HS-27A (cell line): ENCODE results near the gene WDR33.
"Not testable (repeated sequence)": the region's sequence is repeated elsewhere in the genome, so short reads cannot be mapped to it uniquely, and the experiment has no call there.

Experiments
- DNase-seq: peaks from one replicate; pipeline ENCODE4 v3.0.0-alpha.2; 2012; ENCODE audit warnings: low read depth, missing footprints

WDR33 gene

DNA sequence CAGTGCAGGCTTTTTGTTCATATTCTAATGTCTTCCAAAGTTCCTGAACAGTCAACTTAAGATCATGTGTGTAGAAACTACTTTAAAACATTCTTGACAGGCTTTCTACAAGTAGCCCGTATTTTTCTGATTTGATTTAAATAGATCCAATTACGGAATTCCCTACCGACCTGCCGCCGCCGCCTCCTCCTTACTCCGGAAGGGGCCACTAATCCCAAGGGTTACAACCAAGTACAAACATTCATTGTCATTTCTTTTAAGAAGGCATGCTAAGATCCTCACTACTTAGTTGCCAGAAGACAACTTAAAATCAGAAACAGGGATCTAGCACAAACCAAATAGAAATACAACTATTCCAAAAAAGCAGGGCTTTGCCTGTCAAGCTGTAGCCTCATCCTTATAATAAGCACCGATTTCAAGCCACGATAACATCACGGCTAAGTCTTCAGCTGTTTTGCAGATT, 784 bp downstream of the WDR33 start:
- DNase-seq = peak; percentile 39

GRCh38 chr2:127807678-127808353, 3.2 kb downstream of the WDR33 start:
- no peak for DNase-seq

- DNase-seq = not testable (repeated sequence)
These were observed 4.1 kb downstream of the WDR33 start for GRCh38 chr2:127806860-127807259.

DNA sequence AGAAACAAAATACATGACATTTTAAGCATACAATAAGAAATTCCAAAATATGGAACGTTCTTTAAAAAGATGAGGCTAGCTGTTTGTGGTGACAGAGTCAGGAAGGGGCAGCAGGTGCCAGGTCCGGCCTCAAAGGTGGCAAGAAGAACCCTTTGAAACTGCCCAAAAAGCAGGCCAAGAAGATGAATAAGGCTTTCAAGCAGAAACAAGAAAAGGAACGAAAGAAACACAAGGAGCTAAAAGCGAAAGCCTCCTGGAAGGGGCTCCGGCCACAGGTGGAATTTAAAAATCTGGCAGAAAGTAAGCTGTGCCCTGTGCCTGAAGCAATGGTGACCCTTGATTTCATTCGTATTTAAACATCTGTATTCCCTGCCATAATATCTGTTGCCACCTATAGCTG, 5.5 kb downstream of the WDR33 start:
- no peak for DNase-seq

DNA sequence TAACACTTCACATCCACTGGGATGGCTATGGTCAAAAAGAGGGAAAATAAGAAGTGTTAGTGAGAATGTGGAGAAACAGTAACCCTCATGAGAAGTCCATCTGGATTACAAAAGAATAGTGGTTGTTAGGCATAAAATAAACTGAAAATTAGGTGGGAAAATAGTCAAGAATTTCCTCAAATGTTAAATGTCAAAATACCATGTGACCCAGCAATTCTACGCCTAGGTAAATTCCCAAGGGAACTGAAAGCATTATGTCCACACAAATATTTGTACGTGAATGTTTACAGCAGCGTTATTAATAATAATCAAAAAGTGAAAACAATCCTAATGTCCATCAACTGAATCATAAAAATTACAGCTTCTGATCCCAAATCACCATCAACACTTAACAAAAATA, 11.0 kb downstream of the WDR33 start:
- DNase-seq = no peak

DNA sequence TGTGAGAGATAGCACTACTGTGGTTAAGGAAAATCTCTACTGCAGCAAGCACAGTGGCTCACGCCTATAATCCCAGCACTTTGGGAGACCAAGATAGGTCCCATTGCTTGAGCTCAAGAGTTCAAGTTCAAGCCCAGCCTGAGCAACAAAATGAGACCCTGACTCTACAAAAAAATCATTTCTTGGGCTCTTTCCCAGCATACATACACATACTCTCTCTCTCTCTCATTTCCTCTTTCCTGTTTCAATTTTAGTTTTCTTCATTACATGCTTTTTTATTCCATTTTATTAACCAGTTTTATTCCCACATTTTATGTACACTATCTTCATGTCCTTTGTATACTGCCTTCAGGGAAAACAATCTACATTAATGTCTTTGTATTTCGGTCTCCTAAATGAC, 14.6 kb downstream of the WDR33 start:
- no peak for DNase-seq

DNA sequence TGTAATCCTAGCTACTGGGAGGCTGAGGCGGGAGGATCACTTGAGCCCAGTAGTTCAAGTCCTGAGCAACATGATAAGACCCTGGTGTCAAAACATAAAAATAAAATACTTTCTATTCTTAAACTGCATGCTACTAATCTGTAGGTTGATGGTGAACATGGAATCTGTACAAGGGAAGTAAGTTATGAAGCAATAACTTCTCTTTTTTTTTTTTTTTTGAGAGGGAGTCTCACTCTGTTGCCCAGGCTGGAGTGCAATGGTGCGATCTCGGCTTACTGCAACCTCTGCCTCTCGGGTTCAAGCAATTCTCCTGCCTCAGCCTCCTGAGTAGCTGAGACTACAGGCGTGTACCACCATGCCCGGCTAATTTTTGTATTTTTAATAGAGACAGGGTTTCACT, 16.1 kb downstream of the WDR33 start:
- DNase-seq = not testable (repeated sequence)

- no peak for DNase-seq
These were observed 18.2 kb downstream of the WDR33 start for GRCh38 chr2:127792805-127793204.

DNA sequence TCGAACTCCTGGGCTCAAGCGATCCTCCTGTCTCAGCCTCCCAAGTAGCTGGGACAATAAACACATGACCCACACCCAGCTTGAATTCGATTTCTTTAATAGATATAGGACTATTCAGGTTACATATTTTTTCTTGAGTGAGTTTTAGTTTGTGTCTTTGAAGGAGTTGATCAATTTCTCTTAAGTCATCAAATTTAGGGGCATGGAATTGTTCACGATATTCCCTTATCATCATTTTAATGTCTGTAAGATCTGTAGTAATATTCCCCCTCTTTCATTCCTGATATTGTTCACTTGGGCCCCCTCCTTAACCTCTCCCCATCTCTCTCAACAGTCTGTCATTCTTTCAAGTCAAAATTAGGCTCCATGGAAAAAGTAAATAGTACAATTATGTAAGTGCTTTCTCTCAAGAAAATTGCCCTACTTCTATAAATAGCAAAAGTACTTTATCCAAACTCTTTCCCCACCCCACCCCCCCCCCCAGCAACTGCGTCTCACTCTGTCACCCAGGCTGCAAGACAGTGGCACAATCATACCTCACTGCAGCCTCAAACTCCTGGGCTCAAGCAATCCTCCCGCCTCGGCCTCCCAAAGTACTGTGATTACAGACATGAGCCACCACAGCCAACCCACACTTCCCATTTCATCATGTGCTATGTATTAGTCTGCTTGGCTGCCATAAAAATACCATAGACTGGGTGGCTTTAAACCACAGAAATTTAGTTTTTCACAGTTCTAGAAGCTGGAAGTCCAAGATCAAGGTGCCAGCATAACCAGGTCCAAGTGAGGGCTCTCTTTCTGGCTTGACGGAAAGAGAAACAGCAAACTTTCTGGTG, 20.1 kb downstream of the WDR33 start:
- no peak for DNase-seq

DNA sequence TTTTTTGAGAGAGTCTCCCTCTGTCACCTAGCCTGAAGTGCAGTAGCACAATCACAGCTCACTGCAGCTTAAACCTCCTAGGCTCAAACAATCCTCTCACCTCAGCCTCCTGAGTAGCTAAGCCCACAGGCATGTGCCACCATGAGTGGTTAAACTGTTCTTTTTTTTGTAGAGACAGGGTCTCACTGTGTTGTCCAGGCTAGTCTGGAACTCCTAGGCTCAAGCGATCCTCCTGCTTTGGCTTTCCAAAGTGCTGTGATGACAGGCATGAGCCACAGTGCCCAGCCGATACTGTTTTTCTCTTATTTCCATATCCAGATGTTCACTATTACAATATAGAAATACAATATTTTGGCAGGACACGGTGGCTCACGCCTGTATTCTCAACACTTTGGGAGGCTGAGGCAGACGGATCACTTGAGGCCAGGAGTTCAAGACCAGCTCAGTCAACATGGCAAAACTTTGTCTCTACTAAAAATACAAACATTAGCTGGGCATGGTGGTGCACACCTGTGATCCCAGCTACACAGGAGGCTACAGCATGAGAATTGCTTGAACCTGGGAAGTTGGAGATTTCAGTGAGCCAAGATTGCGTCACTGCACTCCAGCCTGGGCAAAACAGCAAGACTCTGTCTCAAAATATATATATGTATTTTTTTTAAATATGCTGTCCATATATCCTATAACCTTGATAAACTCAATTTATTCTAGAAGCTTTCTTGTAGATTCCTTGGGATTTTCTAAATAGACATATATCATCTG, 24.7 kb downstream of the WDR33 start:
- DNase-seq = no peak

GRCh38 chr2:127784965-127785518, 25.9 kb downstream of the WDR33 start:
- no peak for DNase-seq

DNA sequence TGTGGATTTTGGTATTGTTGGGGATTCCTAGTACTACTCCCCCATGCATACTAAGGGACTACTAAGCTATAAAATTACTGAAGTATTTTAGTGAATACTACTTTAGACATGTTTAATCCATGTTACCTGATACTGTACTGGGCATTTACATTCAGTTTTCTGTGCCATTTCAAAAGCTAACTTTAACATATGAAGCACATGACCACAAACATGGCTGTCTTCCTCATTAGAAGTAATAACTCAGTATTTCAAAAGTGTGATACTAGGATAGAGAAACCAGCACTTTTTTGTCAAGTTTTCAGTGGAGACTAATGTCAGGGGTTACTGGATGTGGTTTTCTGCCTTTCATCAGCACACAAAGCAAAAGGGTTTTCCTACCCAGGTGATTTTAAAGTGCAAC, 27.9 kb downstream of the WDR33 start:
- DNase-seq = no peak

DNA sequence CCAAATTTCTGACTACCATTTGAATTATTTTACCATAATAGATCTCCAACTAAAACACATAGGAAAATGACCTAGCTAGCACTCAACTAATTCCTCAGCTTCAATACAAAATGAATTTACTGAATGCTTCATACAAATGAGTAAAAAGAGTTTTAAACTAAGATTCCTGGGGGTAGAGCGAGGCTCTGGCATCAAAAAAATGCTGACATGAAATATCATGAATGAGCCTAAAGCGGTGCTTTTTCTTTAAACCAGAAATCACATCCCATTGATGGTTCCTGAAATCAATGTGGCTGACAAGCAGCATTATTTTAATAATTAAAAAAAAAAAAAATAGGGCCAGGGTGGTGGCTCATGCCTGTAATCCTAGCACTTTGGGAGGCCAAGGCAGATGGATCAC, 32.1 kb downstream of the WDR33 start:
- DNase-seq = no peak

- DNase-seq = no peak
These were observed 32.5 kb downstream of the WDR33 start for GRCh38 chr2:127778447-127778846.

DNA sequence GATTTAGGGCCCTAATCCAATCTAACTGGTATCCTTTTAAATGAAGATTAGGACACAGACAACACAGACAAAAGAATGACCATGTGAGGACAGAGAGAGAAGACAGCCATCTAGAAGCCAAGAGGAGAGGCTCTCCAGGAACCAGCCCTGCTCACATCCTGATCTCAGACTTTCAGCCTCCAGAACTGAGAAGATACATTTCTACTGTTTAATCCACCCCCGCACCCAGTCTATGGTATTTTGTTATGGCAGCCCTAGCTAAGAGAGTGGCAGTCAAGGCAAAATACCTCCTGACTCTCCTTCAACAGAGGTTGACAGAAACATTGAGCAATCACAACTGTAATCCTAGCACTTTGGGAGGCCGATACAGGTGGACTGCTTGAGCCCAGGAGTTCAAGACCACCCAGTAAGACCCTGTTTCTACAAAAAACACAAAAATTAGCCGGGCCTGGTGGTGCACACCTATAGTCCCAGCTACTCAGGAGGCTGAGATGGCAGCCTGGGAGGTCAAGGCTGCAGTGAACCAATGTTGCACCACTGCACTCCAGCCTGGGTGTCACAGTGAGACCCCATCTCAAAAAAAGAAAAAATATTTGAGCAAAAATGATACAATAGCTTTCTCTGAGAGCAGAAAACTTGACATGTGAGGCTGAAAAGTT, 34.7 kb downstream of the WDR33 start:
- no peak for DNase-seq

- no peak for DNase-seq
These were observed 39.2 kb downstream of the WDR33 start for GRCh38 chr2:127771756-127772155.

- DNase-seq = no peak
These were observed 39.8 kb downstream of the WDR33 start for GRCh38 chr2:127770973-127771735.

- not testable (repeated sequence) for DNase-seq
These were observed 40.4 kb downstream of the WDR33 start for GRCh38 chr2:127770534-127770933.

GRCh38 chr2:127769587-127769986, 41.4 kb downstream of the WDR33 start:
- no peak for DNase-seq

DNA sequence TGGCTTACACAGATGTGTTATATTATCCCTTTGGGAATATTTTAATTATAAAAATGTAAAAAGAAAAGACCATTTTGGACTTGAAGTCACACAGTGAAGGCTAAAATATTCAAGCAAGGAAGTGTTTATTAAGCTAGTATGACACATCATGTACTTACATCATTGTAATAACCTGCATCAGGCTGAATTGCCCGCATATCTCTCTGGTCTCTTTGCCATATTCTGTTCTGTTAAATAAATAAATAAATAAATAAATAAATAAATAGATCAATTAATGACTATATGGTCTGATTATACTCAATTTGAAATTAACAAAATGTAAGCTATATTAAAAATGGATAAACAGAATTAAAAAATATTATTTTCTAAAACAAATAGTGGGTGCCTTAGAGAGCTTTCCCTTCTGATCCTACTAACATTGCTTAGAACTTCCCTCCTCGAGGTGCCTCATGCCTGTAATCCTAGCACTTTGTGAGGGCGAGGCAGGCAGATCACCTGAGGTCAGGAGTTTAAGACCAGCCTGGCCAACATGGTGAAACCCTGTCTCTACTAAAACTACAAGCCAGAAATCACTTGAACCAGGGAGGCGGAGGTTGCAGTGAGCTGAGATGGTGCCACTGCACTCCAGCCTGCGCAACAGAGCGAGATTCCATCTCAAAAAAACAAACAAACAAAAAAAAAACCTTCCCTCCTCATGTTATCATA, 42.0 kb downstream of the WDR33 start:
- DNase-seq = no peak
